Activated naive CD8-positive, alpha-beta T cell treated with anti-CD3 and anti-CD28 coated beads, Interleukin-2, amount 50 U/mL, for 24 hours (primary cell): ENCODE results near the gene TDRD7.

Source experiments
- ATAC-seq: fragments of 150-1000 bp; cut with Tn5 transposase; one replicate; pipeline ENCODE4 v1.10.0; 2021
- DNase-seq: peaks from one replicate; pipeline ENCODE4 v3.0.0; 2021
- H3K27ac Mint-ChIP-seq: one replicate; pipeline ENCODE4 v1.8.0; 2021; ENCODE audit warnings: mild to moderate bottlenecking, mixed read lengths
- H3K27me3 Mint-ChIP-seq: one replicate; pipeline ENCODE4 v1.8.0; 2021; ENCODE audit warnings: mixed read lengths
- H3K36me3 Mint-ChIP-seq: one replicate; pipeline ENCODE4 v1.8.0; 2021; ENCODE audit warnings: low read depth, mixed read lengths
- H3K4me1 Mint-ChIP-seq: one replicate; pipeline ENCODE4 v1.8.0; 2021; ENCODE audit warnings: mixed read lengths
- H3K4me3 Mint-ChIP-seq: one replicate; pipeline ENCODE4 v1.8.0; 2021; ENCODE audit warnings: mild to moderate bottlenecking, moderate library complexity, mixed read lengths
- H3K9me3 Mint-ChIP-seq: one replicate; pipeline ENCODE4 v1.8.0; 2021; ENCODE audit warnings: mixed read lengths

Gene TDRD7

DNA sequence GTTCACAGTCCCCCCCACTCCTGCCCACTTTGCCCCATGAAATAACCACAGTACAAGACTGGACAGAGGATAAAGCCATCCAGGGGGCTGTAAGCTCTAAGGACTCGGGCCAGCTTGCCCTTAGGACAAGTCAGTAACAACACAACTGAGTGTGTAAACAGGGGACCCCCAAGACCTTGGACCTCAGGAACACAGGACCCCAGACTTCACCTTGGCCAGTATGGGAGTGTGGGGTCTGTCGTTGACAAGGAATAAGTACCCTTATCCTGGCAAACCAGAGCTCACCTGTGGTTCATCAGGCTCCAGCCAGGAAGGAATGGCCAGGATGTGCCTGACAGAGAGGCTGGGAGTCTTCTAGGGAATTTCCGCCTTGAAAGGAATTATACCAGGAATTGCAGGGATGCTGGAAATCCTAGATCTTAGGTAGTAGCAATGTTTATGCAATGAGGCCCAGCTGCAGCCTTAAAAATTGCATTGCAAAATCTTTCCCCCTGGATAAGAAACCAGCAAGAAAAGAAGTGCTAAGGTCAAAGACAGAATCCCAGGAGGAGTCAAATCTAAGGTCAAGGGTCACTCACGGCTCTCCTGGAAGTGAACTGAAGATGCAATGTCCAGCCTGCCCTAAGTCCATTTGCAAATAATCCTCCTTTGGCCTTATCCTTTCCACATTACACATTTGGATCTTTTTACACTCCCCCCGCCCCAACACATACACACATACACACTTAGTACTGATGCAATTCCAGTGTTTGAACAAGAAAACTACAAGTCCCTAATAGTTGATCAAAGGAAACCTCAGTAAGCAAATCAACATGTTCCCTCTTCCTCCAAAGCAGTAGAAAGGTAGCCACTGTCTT, 27.3 kb upstream of the TDRD7 start:
- Mint-ChIP-seq H3K9me3 (no peaks in the 10 kb centered on the region), H3K27me3 (peaks cover 15% of the 10 kb centered on the region), H3K4me1 (peaks cover 20% of the 10 kb centered on the region), H3K36me3 (no peaks in the 10 kb centered on the region), H3K27ac (no peak overlapping the region), H3K4me3 (no peak overlapping the region)
- ATAC-seq (no peak), DNase-seq (no peak)

GRCh38 chr9:97385626-97386264, 26.2 kb upstream of the TDRD7 start:
- Mint-ChIP-seq H3K4me1 (peaks cover 21% of the 10 kb centered on the region), H3K27ac (no peak overlapping the region), H3K36me3 (no peaks in the 10 kb centered on the region), H3K9me3 (no peaks in the 10 kb centered on the region), H3K4me3 (no peak overlapping the region), H3K27me3 (peaks cover 15% of the 10 kb centered on the region)
- ATAC-seq (no peak), DNase-seq (no peak)

- Mint-ChIP-seq H3K36me3 (no peaks in the 10 kb centered on the region), H3K27me3 (peaks cover 15% of the 10 kb centered on the region)
These were observed 25.6 kb upstream of the TDRD7 start for GRCh38 chr9:97386265-97386633.

GRCh38 chr9:97386733-97387503, 25.0 kb upstream of the TDRD7 start:
- Mint-ChIP-seq H3K4me3 (no peak overlapping the region), H3K27me3 (peaks cover 15% of the 10 kb centered on the region), H3K4me1 (peaks cover 21% of the 10 kb centered on the region), H3K27ac (no peak overlapping the region), H3K36me3 (no peaks in the 10 kb centered on the region), H3K9me3 (no peaks in the 10 kb centered on the region)
- peak; percentile 83 for DNase-seq
- peak; percentile 21 for ATAC-seq

More at GRCh38 chr9:97386265-97386633, 25.6 kb upstream of the TDRD7 start:
- ATAC-seq (no peak), DNase-seq (no peak)
- peaks cover 21% of the 10 kb centered on the region for H3K4me1 Mint-ChIP-seq
- H3K4me3 Mint-ChIP-seq = no peak overlapping the region
- H3K27ac Mint-ChIP-seq = no peak overlapping the region
- H3K9me3 Mint-ChIP-seq = no peaks in the 10 kb centered on the region

GRCh38 chr9:97387504-97387886, 24.4 kb upstream of the TDRD7 start:
- Mint-ChIP-seq H3K4me3 (no peak overlapping the region), H3K27ac (no peak overlapping the region), H3K36me3 (no peaks in the 10 kb centered on the region), H3K4me1 (peaks cover 18% of the 10 kb centered on the region), H3K9me3 (no peaks in the 10 kb centered on the region), H3K27me3 (peaks cover 17% of the 10 kb centered on the region)
- DNase-seq = no peak
- ATAC-seq = no peak

DNA sequence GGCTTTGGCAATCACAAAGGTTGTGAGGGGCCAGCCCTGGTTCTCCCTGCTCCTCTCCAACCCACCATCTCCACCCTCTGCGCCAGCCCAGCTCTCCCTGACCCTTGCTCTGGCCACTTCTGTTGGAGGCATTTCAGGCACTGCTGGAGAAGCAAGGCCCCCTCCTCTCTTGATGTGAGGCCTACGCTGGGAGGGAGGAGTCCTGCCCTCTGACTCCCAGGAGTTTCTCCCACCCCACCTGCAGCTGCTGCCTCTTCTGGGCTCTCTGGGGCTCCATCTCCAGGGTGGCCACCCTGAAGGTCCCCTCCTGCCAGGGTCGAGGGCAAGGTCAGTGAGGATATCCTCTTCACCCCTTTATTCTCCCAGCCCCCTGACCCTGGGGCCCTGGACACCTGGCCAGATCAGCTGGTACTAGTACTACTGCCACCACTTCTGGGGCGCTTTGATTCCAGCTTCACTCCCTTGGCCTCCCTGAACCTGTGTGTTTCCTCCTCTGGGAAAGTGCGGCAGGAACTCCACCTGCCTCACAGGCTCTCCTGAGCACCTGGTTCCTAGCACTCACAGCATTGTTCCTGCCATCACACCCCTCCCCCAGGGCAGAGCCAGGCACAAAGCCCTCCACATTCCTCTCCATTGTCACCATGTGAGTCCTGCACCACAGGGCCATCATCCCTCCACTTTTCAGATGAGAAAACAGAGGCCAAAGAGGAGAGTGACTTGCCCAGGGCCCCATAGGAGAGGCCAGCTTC, 23.8 kb upstream of the TDRD7 start:
- Mint-ChIP-seq H3K4me1 (peaks cover 18% of the 10 kb centered on the region), H3K27me3 (peaks cover 17% of the 10 kb centered on the region), H3K9me3 (no peaks in the 10 kb centered on the region), H3K27ac (peak overlapping the region; percentile 65), H3K4me3 (no peak overlapping the region), H3K36me3 (no peaks in the 10 kb centered on the region)
- ATAC-seq = no peak
- no peak for DNase-seq

- Mint-ChIP-seq H3K9me3 (no peaks in the 10 kb centered on the region), H3K36me3 (no peaks in the 10 kb centered on the region), H3K4me3 (no peak overlapping the region), H3K27me3 (peaks cover 17% of the 10 kb centered on the region), H3K4me1 (peaks cover 18% of the 10 kb centered on the region), H3K27ac (peak overlapping the region; percentile 65)
- ATAC-seq (peak; percentile 84), DNase-seq (peak; percentile 61)
These were observed 23.1 kb upstream of the TDRD7 start for GRCh38 chr9:97388721-97389238.

GRCh38 chr9:97389249-97389648, 22.6 kb upstream of the TDRD7 start:
- H3K4me1 Mint-ChIP-seq = peaks cover 18% of the 10 kb centered on the region
- DNase-seq (no peak), ATAC-seq (no peak)
- no peaks in the 10 kb centered on the region for H3K36me3 Mint-ChIP-seq
- peaks cover 17% of the 10 kb centered on the region for H3K27me3 Mint-ChIP-seq
- H3K9me3 Mint-ChIP-seq = no peaks in the 10 kb centered on the region
- H3K4me3 Mint-ChIP-seq = no peak overlapping the region
- H3K27ac Mint-ChIP-seq = no peak overlapping the region

- H3K4me3 Mint-ChIP-seq = no peak overlapping the region
- no peak for ATAC-seq
- no peak for DNase-seq
- no peak overlapping the region for H3K27ac Mint-ChIP-seq
- peaks cover 17% of the 10 kb centered on the region for H3K27me3 Mint-ChIP-seq
- no peaks in the 10 kb centered on the region for H3K36me3 Mint-ChIP-seq
- peaks cover 18% of the 10 kb centered on the region for H3K4me1 Mint-ChIP-seq
- no peaks in the 10 kb centered on the region for H3K9me3 Mint-ChIP-seq
These were observed 21.0 kb upstream of the TDRD7 start for GRCh38 chr9:97390791-97391406.

- no peaks in the 10 kb centered on the region for H3K36me3 Mint-ChIP-seq
- ATAC-seq = no peak
- no peak overlapping the region for H3K27ac Mint-ChIP-seq
- H3K9me3 Mint-ChIP-seq = no peaks in the 10 kb centered on the region
- peaks cover 18% of the 10 kb centered on the region for H3K4me1 Mint-ChIP-seq
- DNase-seq = no peak
- H3K4me3 Mint-ChIP-seq = no peak overlapping the region
- H3K27me3 Mint-ChIP-seq = peaks cover 1% of the 10 kb centered on the region
These were observed 17.0 kb upstream of the TDRD7 start for GRCh38 chr9:97394881-97395280.

DNA sequence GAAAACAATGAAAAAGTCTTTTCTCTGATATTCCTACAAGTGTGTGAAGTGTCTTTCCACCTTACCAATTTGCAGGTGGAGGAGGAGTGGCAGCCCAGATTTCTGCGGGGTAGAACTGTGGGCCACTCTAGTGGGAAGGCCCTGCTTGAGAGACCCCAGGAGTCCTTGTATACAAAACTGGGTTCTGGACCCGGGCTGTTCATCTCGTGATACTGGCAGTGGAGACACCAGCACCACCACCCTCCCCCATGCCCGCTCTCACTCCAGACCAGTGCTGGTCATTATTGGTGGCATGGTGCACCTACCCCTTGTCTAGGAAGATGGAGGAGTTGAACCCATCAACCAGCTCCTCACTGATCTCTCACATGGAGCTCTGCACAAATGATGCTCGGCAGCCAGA, 16.2 kb upstream of the TDRD7 start:
- Mint-ChIP-seq H3K27ac (no peak overlapping the region), H3K9me3 (no peaks in the 10 kb centered on the region)

GRCh38 chr9:97396256-97396655, 15.6 kb upstream of the TDRD7 start:
- no peak overlapping the region for H3K4me3 Mint-ChIP-seq
- no peak overlapping the region for H3K27ac Mint-ChIP-seq
- no peaks in the 10 kb centered on the region for H3K36me3 Mint-ChIP-seq
- ATAC-seq (no peak), DNase-seq (no peak)
- H3K9me3 Mint-ChIP-seq = no peaks in the 10 kb centered on the region
- peaks cover 18% of the 10 kb centered on the region for H3K4me1 Mint-ChIP-seq
- H3K27me3 Mint-ChIP-seq = peaks cover 1% of the 10 kb centered on the region

More for the DNA sequence above, 16.2 kb upstream of the TDRD7 start:
- ATAC-seq (no peak), DNase-seq (no peak)
- no peak overlapping the region for H3K4me3 Mint-ChIP-seq
- H3K27me3 Mint-ChIP-seq = peaks cover 1% of the 10 kb centered on the region
- H3K36me3 Mint-ChIP-seq = no peaks in the 10 kb centered on the region
- H3K4me1 Mint-ChIP-seq = peaks cover 18% of the 10 kb centered on the region

GRCh38 chr9:97397220-97397619, 14.7 kb upstream of the TDRD7 start:
- Mint-ChIP-seq H3K36me3 (no peaks in the 10 kb centered on the region), H3K27me3 (no peaks in the 10 kb centered on the region), H3K4me1 (peaks cover 18% of the 10 kb centered on the region), H3K9me3 (no peaks in the 10 kb centered on the region), H3K27ac (no peak overlapping the region), H3K4me3 (no peak overlapping the region)
- DNase-seq = no peak
- peak; percentile 93 for ATAC-seq
